HG02610 (cell line): Measurements from ENCODE around the gene PDSS2.
A peak's percentile ranks its signal among the peaks of the same experiment; 100 is the strongest.
"Not testable (repeated sequence)": the region's sequence is repeated elsewhere in the genome, so short reads cannot be mapped to it uniquely, and the experiment has no call there.

ENCODE experiments used
- ATAC-seq: cut with Tn5 transposase; IDR thresholded peaks from one replicate; pipeline ENCODE4 v1.9.1; 2021; ENCODE audit warnings: mild to moderate bottlenecking, moderate library complexity; ENCODE audit not compliant: unreplicated experiment

Gene PDSS2

GRCh38 chr6:107125771-107126170 is 333.6 kb downstream of the PDSS2 start:
- ATAC-seq: no peak

- ATAC-seq: peak; percentile 82
Observed at GRCh38 chr6:107124934-107125348, 334.4 kb downstream of the PDSS2 start.

- no peak for ATAC-seq
Observed at GRCh38 chr6:107123501-107123900, 335.9 kb downstream of the PDSS2 start.

- ATAC-seq: no peak
Observed at GRCh38 chr6:107122748-107123147, 336.6 kb downstream of the PDSS2 start.

GRCh38 chr6:107121964-107122495 is 337.3 kb downstream of the PDSS2 start:
- no peak for ATAC-seq

GRCh38 chr6:107121266-107121665 is 338.1 kb downstream of the PDSS2 start:
- no peak for ATAC-seq

GRCh38 chr6:107120404-107120803 is 339.0 kb downstream of the PDSS2 start:
- no peak for ATAC-seq

GRCh38 chr6:107118976-107119375 is 340.4 kb downstream of the PDSS2 start:
- ATAC-seq: no peak

GRCh38 chr6:107118540-107118939 is 340.8 kb downstream of the PDSS2 start:
- ATAC-seq: not testable (repeated sequence)

GRCh38 chr6:107116931-107117330 is 342.4 kb downstream of the PDSS2 start:
- ATAC-seq: no peak

GRCh38 chr6:107116328-107116892 is 343.0 kb downstream of the PDSS2 start:
- no peak for ATAC-seq

GRCh38 chr6:107115695-107116327 is 343.6 kb downstream of the PDSS2 start:
- peak; percentile 22 for ATAC-seq

GRCh38 chr6:107114926-107115694 is 344.3 kb downstream of the PDSS2 start, which contains the start of gene BEND3:
BEND3 (minus strand) TSS chr6:107115515; CDS start chr6:107099285, 16,230 bp downstream.
- peak; percentile 20 for ATAC-seq

- peak; percentile 68 for ATAC-seq
Observed at GRCh38 chr6:107114213-107114925, 345.0 kb downstream of the PDSS2 start.

- no peak for ATAC-seq
Observed at GRCh38 chr6:107110200-107110599, 349.2 kb downstream of the PDSS2 start.

- ATAC-seq: no peak
Observed at GRCh38 chr6:107108201-107108890, 351.0 kb downstream of the PDSS2 start.

- ATAC-seq: no peak
Observed at GRCh38 chr6:107107791-107108190, 351.6 kb downstream of the PDSS2 start.

- no peak for ATAC-seq
Observed at GRCh38 chr6:107106165-107106564, 353.2 kb downstream of the PDSS2 start.

- ATAC-seq: no peak
Observed at GRCh38 chr6:107105511-107106116, 353.8 kb downstream of the PDSS2 start.

GRCh38 chr6:107103082-107103481 is 356.3 kb downstream of the PDSS2 start:
- ATAC-seq: no peak
